Heart left ventricle (tissue), 16 donors: ENCODE results near the gene COQ4. TPM values are rescaled to one million over a fixed set of nuclear protein-coding genes. Genes with fewer than 3 reads are reported as not detected.
"Not testable (repeated sequence)": the region's sequence is repeated elsewhere in the genome, so short reads cannot be mapped to it uniquely, and the experiment has no call there.

Experiments used
- ATAC-seq, 4 donors: fragments of 200-7000 bp; cut with Tn5 transposase; one replicate each; pipeline ENCODE4 v1.9.1; 2020 to 2022; ENCODE audit warnings: moderate library complexity in 4 of 4, mild to moderate bottlenecking in 3 of 4, moderate number of reproducible peaks in 1 of 4
- DNase-seq, 5 donors: peaks; one replicate each; pipeline ENCODE4 v3.0.0-alpha.2; 2020
- H3K27ac ChIP-seq, 12 donors: fragments of 200-600 bp; sonication (generic) in 4 of 12; one replicate each; pipeline versions ENCODE4 v1.5.0 to v1.8.0; 2016 to 2022; ENCODE audit warnings: mild to moderate bottlenecking in 2 of 12
- H3K27me3 ChIP-seq, 9 donors: fragments of 200-600 bp; sonication (generic) in 2 of 9; one replicate each; pipeline versions ENCODE4 v1.5.1 to v1.8.0; 2016 to 2022; ENCODE audit warnings: mild to moderate bottlenecking in 3 of 9
- H3K36me3 ChIP-seq, 9 donors: fragments of 200-600 bp; sonication (generic) in 2 of 9; one replicate each; pipeline versions ENCODE4 v1.5.0 to v1.8.0; 2018 to 2022; ENCODE audit warnings: mild to moderate bottlenecking in 2 of 9
- H3K4me1 ChIP-seq, 12 donors: fragments of 200-600 bp; sonication (generic) in 4 of 12; one replicate each; pipeline versions ENCODE4 v1.5.0 to v1.8.0; 2016 to 2022; ENCODE audit warnings: mild to moderate bottlenecking in 3 of 12
- H3K4me3 ChIP-seq, 12 donors: fragments of 200-600 bp; sonication (generic) in 4 of 12; one replicate each; pipeline versions ENCODE4 v1.5.0 to v1.8.0; 2017 to 2022; ENCODE audit warnings: mild to moderate bottlenecking in 9 of 12, moderate library complexity in 4 of 12
- H3K9me3 ChIP-seq, 12 donors: fragments of 200-600 bp; sonication (generic) in 4 of 12; one replicate each; pipeline versions ENCODE4 v1.5.0 to v1.8.0; 2016 to 2022; ENCODE audit warnings: mild to moderate bottlenecking in 1 of 12
- POLR2A ChIP-seq, 2 donors: fragments of 450-650 bp; IDR thresholded peaks; one replicate each; pipeline ENCODE4 v1.6.1; 2017; ENCODE audit warnings: antibody characterized with exemption in 2 of 2, mild to moderate bottlenecking in 2 of 2, moderate library complexity in 2 of 2
- WGBS, 4 donors: extraction: QIAGEN DNeasy Blood & Tissue Kit in 2 of 4; methylation state at CpG; one replicate each; pipeline versions ENCODE4 v1.1.5 to v1.1.7; 2013 to 2018; 5-methylcytosine and 5-hydroxymethylcytosine counted together
- intact Hi-C, 10 donors: fragments of 100-400 bp; cut with DNase I; formaldehyde crosslinking; loops; one replicate each; pipeline versions ENCODE4 v1.11.1 to v1.14.2; 2022
- polyA plus RNA-seq, 2 donors: library from polyadenylated mRNA; stranded (reverse); fragments of 200-250 nt; gene quantifications; one replicate each; pipeline ENCODE4 v1.2.3, GENCODE V29; 2013
- total RNA-seq, 9 donors: library from RNA; depleted of rRNA in 2 of 9; stranded (reverse); fragments of >200 nt in 2 of 9; fragmentation: NEBNext Ultra II Directional in 3 of 9; extraction: Animal tissue kit (Norgen Biotek cat#: 25700) in 3 of 9; gene quantifications; one replicate each; pipeline versions ENCODE4 v1.1.0 to v1.2.4, GENCODE V29; 2016 to 2023
- TF ChIP-seq, protein P1 (sequence below), 12 donors: fragments of 200-600 bp; sonication (generic) in 4 of 12; IDR thresholded peaks; one replicate each; pipeline versions ENCODE4 v1.5.0 to v1.8.0; 2018 to 2022; ENCODE audit warnings: antibody characterized with exemption in 12 of 12, mild to moderate bottlenecking in 5 of 12
- donor health status: ischemic (EF 13 %, LVEDD 7.1; RV severe dilation, severe dysfunction).
- donor health status: healthy with polysubstance abuse.
- donor health status: DM: no; HTN: yes; CAD: no.
- donor health status: DM: no; HTN: no; CAD: no.
- donor health status: ischemic (EF 25% LVEDD 6.9; RV normal size, moderate dysfunction).
- donor health status: ischemic (EF 25% LVEDD 5.7; RV mildly dilated, moderate dysfunction).
- donor health status: healthy.
- donor health status: DM: yes; HTN: yes; CAD: no.
- donor health status: ischemic (EF 35%, LVEDD 5.7; RV mildly dilated, moderate dysfunction).
- donor health status: nonischemic (EF 11% LVEDD 7.7; RV severe dilation, severe dysfunction).
- donor health status: DM: yes; HTN: yes; CAD: no.
- donor health status: PGD.
- donor health status: ischemic (EF 29% LVEDD 5.4; RV normal size, mild dysfunction).
- donor health status: nonischemic (EF 23%, LVEDD 6.1; RV moderate dilation, normal function).

COQ4 gene
- total and polyA plus RNA-seq, 11 donors, result 19.0 to 43.2 (median 30.1) TPM

- H3K36me3 ChIP-seq, result peaks cover 0 to 47% (median 35%) of the 10 kb centered on the region in 9 donors
- no peaks in the 10 kb centered on the region for H3K9me3 ChIP-seq
- intact Hi-C loops, result no loop called here
- WGBS, 4 donors, result 87 to 94% (median 88%) methylated on average over 11 of the region's 11 CpGs
- ATAC-seq (no peak), DNase-seq (no peak)
- no peak overlapping the region for H3K4me3 ChIP-seq
- no peaks in the 10 kb centered on the region for H3K27me3 ChIP-seq
- no peaks in the 10 kb centered on the region for H3K4me1 ChIP-seq
- no peak for TF ChIP-seq POLR2A (IDR thresholded peaks at IDR 0.05)
- TF ChIP-seq, protein P1, sequence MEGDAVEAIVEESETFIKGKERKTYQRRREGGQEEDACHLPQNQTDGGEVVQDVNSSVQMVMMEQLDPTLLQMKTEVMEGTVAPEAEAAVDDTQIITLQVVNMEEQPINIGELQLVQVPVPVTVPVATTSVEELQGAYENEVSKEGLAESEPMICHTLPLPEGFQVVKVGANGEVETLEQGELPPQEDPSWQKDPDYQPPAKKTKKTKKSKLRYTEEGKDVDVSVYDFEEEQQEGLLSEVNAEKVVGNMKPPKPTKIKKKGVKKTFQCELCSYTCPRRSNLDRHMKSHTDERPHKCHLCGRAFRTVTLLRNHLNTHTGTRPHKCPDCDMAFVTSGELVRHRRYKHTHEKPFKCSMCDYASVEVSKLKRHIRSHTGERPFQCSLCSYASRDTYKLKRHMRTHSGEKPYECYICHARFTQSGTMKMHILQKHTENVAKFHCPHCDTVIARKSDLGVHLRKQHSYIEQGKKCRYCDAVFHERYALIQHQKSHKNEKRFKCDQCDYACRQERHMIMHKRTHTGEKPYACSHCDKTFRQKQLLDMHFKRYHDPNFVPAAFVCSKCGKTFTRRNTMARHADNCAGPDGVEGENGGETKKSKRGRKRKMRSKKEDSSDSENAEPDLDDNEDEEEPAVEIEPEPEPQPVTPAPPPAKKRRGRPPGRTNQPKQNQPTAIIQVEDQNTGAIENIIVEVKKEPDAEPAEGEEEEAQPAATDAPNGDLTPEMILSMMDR (IDR thresholded peaks at IDR 0.05), result no peak
- no peak overlapping the region for H3K27ac ChIP-seq
These were observed 10.8 kb downstream of the COQ4 start for GRCh38 chr9:128333451-128333869.

GRCh38 chr9:128335161-128335560, 12.5 kb downstream of the COQ4 start:
- Histone ChIP-seq H3K27me3 (no peaks in the 10 kb centered on the region), H3K27ac (no peak overlapping the region), H3K4me3 (no peak overlapping the region), H3K9me3 (no peaks in the 10 kb centered on the region), H3K4me1 (peaks cover 0 to 6% (median 0%) of the 10 kb centered on the region in 12 donors), H3K36me3 (peaks cover 0 to 33% (median 23%) of the 10 kb centered on the region in 9 donors)
- intact Hi-C loops, result no loop called here
- DNase-seq (no peak), ATAC-seq (no peak)
- TF ChIP-seq, protein P1 (IDR thresholded peaks at IDR 0.05), result no peak
- no peak for TF ChIP-seq POLR2A (IDR thresholded peaks at IDR 0.05)
- WGBS, 4 donors, result 84 to 90% (median 87%) methylated on average over 7 of the region's 7 CpGs

DNA sequence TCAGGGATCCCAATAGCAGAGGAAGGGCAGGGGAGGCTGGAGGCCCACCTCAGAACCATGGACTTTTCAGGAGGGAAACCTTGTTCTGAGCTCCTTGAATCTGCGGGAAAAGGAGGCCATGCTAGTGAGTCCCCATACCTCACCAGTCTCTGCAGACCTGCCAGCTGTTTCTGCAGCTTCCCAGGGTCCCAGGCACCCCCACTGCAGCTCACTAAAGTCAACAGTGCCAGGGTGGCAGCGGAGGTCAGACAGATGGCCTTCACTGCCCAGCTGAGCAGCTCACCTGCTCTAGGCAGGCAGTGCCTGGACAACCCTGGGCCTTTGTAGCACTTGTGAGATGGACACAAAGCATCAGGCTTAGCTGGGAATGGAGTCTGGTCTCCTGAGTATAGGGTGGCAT, 13.3 kb downstream of the COQ4 start:
- H3K4me1 ChIP-seq, result peaks cover 0 to 7% (median 3%) of the 10 kb centered on the region in 12 donors
- ATAC-seq, result no peak
- H3K36me3 ChIP-seq, result peaks cover 0 to 33% (median 22%) of the 10 kb centered on the region in 9 donors
- H3K4me3 ChIP-seq, result no peak overlapping the region
- 86 to 100% (median 96%) methylated on average over 2 of the region's 2 CpGs for WGBS, 4 donors
- no peak for DNase-seq
- H3K27ac ChIP-seq, result no peak overlapping the region
- intact Hi-C loops, result no loop called here
- TF ChIP-seq, protein P1 (IDR thresholded peaks at IDR 0.05), result no peak
- no peak for TF ChIP-seq POLR2A (IDR thresholded peaks at IDR 0.05)
- no peaks in the 10 kb centered on the region for H3K27me3 ChIP-seq
- H3K9me3 ChIP-seq, result no peaks in the 10 kb centered on the region

DNA sequence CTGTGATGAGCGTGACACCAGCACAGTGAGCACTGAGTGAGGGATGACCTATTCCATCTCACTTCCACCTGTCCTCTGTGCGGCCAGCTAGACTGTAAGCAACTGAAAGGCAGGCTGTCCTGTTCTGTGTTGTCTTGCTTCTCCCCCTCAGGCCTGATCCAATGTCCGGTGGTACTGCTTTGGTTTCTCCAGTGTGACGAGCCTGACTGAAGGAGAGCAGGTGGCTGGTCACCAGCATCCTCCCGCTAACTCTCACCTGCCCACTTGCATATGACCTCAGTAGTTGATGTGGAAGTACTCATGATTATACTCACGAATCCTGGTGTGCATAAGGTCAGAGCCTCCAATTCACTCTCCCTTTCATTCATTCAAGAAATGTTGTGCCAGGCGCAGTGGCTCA, 15.3 kb downstream of the COQ4 start:
- Histone ChIP-seq H3K9me3 (no peaks in the 10 kb centered on the region), H3K36me3 (peaks cover 0 to 25% (median 13%) of the 10 kb centered on the region in 9 donors), H3K4me3 (no peak overlapping the region), H3K27me3 (no peaks in the 10 kb centered on the region), H3K27ac (no peak overlapping the region), H3K4me1 (peaks cover 0 to 16% (median 9%) of the 10 kb centered on the region in 12 donors)
- 87 to 94% (median 92%) methylated on average over 7 of the region's 7 CpGs for WGBS, 4 donors
- ATAC-seq (no peak), DNase-seq (no peak)
- intact Hi-C loops, result no loop called here
- no peak for TF ChIP-seq POLR2A (IDR thresholded peaks at IDR 0.05)
- TF ChIP-seq, protein P1 (IDR thresholded peaks at IDR 0.05), result no peak

DNA sequence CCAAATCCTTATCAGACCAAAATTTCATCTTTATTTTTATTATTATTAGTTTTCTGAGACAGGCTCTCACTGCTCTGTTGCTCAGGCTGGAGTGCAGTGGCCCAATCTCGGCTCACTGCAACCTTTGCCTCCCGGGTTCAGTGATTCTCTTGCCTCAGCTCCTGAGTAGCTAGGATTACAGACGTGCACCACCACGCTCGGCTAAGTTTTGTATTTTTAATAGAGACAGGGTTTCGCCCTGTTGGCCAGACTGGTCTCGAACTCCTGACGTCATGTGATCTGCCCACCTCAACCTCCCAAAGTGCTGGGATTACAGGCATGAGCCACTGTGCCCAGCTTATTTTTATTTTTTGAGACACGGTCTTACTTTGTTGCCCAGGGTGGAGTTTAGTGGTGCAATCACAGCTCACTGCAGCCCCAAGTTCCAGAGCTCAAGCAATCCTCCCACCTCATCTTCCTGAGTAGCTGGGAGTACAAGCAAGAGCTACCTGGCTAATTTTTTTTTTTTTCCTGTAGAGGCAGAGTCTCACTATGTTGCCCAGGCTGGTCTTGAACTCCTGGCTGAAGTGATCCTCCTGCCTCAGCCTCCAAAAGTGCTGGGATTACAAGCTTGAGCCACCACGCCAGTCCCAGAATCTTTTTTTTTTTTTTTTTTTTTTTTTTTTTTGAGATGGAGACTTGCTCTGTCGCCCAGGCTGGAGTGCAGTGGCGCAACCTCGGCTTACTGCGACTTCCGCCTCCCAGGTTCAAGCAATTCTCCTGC, 16.4 kb downstream of the COQ4 start:
- DNase-seq, H3K27ac ChIP-seq, H3K4me3 ChIP-seq, H3K27me3 ChIP-seq, H3K9me3 ChIP-seq, intact Hi-C loops, ATAC-seq: not testable (repeated sequence)
- 94 to 96% (median 95%) methylated on average over 15 of the region's 15 CpGs for WGBS, 4 donors
- Histone ChIP-seq H3K4me1 (peaks cover 0 to 16% (median 9%) of the 10 kb centered on the region in 12 donors), H3K36me3 (peaks cover 0 to 25% (median 13%) of the 10 kb centered on the region in 9 donors)
